Panc1 (cell line): Measurements from ENCODE around the gene OPHN1.

Experiments used
- POLR2AphosphoS5 ChIP-seq: IDR thresholded peaks from 2 replicates; pipeline ENCODE4 v1.6.1; 2012; ENCODE audit warnings: mild to moderate bottlenecking, low read depth, low read length, moderate library complexity
- SIN3A ChIP-seq: IDR thresholded peaks from 2 replicates; pipeline ENCODE4 v1.6.1; 2012; ENCODE audit warnings: low read depth, mild to moderate bottlenecking, low read length, moderate library complexity, borderline replicate concordance; ENCODE audit not compliant: insufficient read depth
- TCF7L2 ChIP-seq: IDR thresholded peaks from 2 replicates; pipeline ENCODE4 v1.6.1; 2011; ENCODE audit warnings: mild to moderate bottlenecking, low read depth, low read length, inconsistent platforms
- TF ChIP-seq, protein P1 (sequence below): fragments of 450-650 bp; IDR thresholded peaks from 2 replicates; pipeline ENCODE4 v1.5.1; 2017; ENCODE audit warnings: mild to moderate bottlenecking
- TF ChIP-seq, protein P2 (sequence below), 2 experiments: IDR thresholded peaks; 2 replicates each; pipeline ENCODE4 v1.6.1; 2011 to 2012; ENCODE audit warnings: low read depth in 2 of 2, control low read depth in 1 of 2, low read length in 1 of 2, mild to moderate bottlenecking in 1 of 2, moderate library complexity in 1 of 2; ENCODE audit not compliant: insufficient read depth in 1 of 2

DNA sequence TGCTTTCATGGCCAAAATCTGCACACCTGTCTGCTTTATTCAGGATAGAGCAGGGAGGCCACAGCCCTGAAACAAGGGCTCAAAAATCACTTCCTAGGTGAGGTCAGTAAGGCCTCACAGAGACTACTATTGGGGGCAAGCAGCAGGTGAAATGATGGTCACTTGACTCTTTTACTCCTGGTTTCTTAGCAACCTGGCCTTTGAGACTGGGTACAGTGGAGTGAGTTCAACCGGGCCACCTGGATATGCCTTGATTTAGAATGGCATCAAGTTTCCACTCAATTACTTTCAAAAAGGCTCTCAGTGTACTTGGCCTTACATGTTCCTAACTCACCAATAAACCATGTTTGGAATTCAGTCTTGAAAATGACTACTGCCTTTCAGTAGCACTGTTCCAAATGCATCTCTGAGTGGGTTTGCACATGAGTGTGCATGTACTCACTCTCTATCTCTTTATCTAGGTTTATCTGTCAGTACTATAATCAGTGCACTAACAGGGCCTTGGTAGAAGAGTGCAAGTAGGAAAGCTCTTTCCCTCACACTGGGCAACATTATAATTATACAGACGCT is 388.2 kb downstream of the OPHN1 start:
- TF ChIP-seq, protein P1, sequence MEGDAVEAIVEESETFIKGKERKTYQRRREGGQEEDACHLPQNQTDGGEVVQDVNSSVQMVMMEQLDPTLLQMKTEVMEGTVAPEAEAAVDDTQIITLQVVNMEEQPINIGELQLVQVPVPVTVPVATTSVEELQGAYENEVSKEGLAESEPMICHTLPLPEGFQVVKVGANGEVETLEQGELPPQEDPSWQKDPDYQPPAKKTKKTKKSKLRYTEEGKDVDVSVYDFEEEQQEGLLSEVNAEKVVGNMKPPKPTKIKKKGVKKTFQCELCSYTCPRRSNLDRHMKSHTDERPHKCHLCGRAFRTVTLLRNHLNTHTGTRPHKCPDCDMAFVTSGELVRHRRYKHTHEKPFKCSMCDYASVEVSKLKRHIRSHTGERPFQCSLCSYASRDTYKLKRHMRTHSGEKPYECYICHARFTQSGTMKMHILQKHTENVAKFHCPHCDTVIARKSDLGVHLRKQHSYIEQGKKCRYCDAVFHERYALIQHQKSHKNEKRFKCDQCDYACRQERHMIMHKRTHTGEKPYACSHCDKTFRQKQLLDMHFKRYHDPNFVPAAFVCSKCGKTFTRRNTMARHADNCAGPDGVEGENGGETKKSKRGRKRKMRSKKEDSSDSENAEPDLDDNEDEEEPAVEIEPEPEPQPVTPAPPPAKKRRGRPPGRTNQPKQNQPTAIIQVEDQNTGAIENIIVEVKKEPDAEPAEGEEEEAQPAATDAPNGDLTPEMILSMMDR: no peak
- TF ChIP-seq POLR2AphosphoS5 (no peak), SIN3A (no peak), TCF7L2 (no peak)
- TF ChIP-seq, protein P2, sequence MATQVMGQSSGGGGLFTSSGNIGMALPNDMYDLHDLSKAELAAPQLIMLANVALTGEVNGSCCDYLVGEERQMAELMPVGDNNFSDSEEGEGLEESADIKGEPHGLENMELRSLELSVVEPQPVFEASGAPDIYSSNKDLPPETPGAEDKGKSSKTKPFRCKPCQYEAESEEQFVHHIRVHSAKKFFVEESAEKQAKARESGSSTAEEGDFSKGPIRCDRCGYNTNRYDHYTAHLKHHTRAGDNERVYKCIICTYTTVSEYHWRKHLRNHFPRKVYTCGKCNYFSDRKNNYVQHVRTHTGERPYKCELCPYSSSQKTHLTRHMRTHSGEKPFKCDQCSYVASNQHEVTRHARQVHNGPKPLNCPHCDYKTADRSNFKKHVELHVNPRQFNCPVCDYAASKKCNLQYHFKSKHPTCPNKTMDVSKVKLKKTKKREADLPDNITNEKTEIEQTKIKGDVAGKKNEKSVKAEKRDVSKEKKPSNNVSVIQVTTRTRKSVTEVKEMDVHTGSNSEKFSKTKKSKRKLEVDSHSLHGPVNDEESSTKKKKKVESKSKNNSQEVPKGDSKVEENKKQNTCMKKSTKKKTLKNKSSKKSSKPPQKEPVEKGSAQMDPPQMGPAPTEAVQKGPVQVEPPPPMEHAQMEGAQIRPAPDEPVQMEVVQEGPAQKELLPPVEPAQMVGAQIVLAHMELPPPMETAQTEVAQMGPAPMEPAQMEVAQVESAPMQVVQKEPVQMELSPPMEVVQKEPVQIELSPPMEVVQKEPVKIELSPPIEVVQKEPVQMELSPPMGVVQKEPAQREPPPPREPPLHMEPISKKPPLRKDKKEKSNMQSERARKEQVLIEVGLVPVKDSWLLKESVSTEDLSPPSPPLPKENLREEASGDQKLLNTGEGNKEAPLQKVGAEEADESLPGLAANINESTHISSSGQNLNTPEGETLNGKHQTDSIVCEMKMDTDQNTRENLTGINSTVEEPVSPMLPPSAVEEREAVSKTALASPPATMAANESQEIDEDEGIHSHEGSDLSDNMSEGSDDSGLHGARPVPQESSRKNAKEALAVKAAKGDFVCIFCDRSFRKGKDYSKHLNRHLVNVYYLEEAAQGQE (IDR thresholded peaks at IDR 0.05; ENCODE audit: insufficient read depth in 1 of 2, low read depth in 2 of 2, low read length in 1 of 2): no peak
